ENCODE measurements around the gene AP1S1.
A peak's percentile ranks its signal among the peaks of the same experiment; 100 is the strongest.
"Not testable (repeated sequence)": the region's sequence is repeated elsewhere in the genome, so short reads cannot be mapped to it uniquely, and the experiment has no call there.

AP1S1 gene

GRCh38 chr7:101153969-101154692, at the start of gene AP1S1:
Gene AP1S1, plus strand, starts transcription at chr7:101154476. Its CDS starts 39 bp downstream, at chr7:101154515.
- no peak for TF ChIP-seq CTCF (IDR thresholded peaks at IDR 0.05; ENCODE audit: borderline replicate concordance, insufficient read depth, low read depth, low read length)
- H3K4me3 ChIP-seq (ENCODE audit: low read depth, low read length): peak within 1 kb of the TSS; percentile 83

GRCh38 chr7:101104799-101105198, 49.5 kb upstream of the AP1S1 start:
- H3K4me3 ChIP-seq (ENCODE audit: low read depth, low read length): no peak overlapping the region
- TF ChIP-seq CTCF (IDR thresholded peaks at IDR 0.05; ENCODE audit: borderline replicate concordance, insufficient read depth, low read depth, low read length): no peak

GRCh38 chr7:101105248-101105647, 49.0 kb upstream of the AP1S1 start:
- H3K4me3 ChIP-seq (ENCODE audit: low read depth, low read length): not testable (repeated sequence)

GRCh38 chr7:101106386-101106785, 47.9 kb upstream of the AP1S1 start:
- H3K4me3 ChIP-seq (ENCODE audit: low read depth, low read length): no peak overlapping the region
- no peak for TF ChIP-seq CTCF (IDR thresholded peaks at IDR 0.05; ENCODE audit: borderline replicate concordance, insufficient read depth, low read depth, low read length)

- no peak for TF ChIP-seq CTCF (IDR thresholded peaks at IDR 0.05; ENCODE audit: borderline replicate concordance, insufficient read depth, low read depth, low read length)
- no peak overlapping the region for H3K4me3 ChIP-seq (ENCODE audit: low read depth, low read length)
Observed at GRCh38 chr7:101108330-101108857, 45.9 kb upstream of the AP1S1 start.

- no peak overlapping the region for H3K4me3 ChIP-seq (ENCODE audit: low read depth, low read length)
- TF ChIP-seq CTCF (IDR thresholded peaks at IDR 0.05; ENCODE audit: borderline replicate concordance, insufficient read depth, low read depth, low read length): no peak
Observed at GRCh38 chr7:101108961-101109360, 45.3 kb upstream of the AP1S1 start.

- H3K4me3 ChIP-seq (ENCODE audit: low read depth, low read length): no peak overlapping the region
- TF ChIP-seq CTCF (IDR thresholded peaks at IDR 0.05; ENCODE audit: borderline replicate concordance, insufficient read depth, low read depth, low read length): no peak
Observed at GRCh38 chr7:101109368-101109767, 44.9 kb upstream of the AP1S1 start.
